HCT116 (cell line): ENCODE data around the gene AMER3. TPM values are rescaled to one million over a fixed set of nuclear protein-coding genes. Genes with fewer than 3 reads are reported as not detected.

Experiments
- ATAC-seq: fragments of 200-7000 bp; cut with Tn5 transposase; 2 replicates; pipeline ENCODE4 v1.9.1; 2020; ENCODE audit warnings: mild to moderate bottlenecking, moderate library complexity
- BruUV-seq: library from RNA; stranded (reverse); fragments of 400-500 nt; replicated peaks from 2 replicates; lab custom pipeline; 2021; lab: Mats Ljungman, UMichigan
- CTCF ChIA-PET: fragments of 300-600 bp; sonication (Branson Sonifier 250); formaldehyde crosslinking; loops from one replicate; lab custom pipeline; 2021; ENCODE audit warnings: antibody characterized with exemption; lab: Charles Lee
- POLR2A ChIA-PET: fragments of 300-600, 350-600 bp; sonication (Branson Sonifier 250); formaldehyde crosslinking; loops from one replicate; lab custom pipeline; 2021; ENCODE audit warnings: antibody characterized with exemption; lab: Charles Lee
- RAD21 ChIA-PET, 2 experiments: fragments of 300-600 bp; sonication (Branson Sonifier 250); formaldehyde crosslinking; loops; one replicate each; lab custom pipeline; 2023; ENCODE audit warnings: low total read pairs in 2 of 2; ENCODE audit not compliant: uncharacterized antibody in 2 of 2, unreplicated experiment in 2 of 2, low non-redundant PET in 1 of 2; lab: Charles Lee
- DNase-seq: peaks from one replicate; pipeline ENCODE4 v3.0.0-alpha.2; 2010; ENCODE audit warnings: low read depth, low spot score
- H2AFZ ChIP-seq: fragments of 200-600 bp; shearing (Covaris generic), sonication (generic); 2 replicates; pipeline ENCODE4 v1.6.1; 2017; ENCODE audit warnings: low read depth, mixed run types, mixed read lengths, antibody characterized with exemption, low read length; ENCODE audit not compliant: poor library complexity, severe bottlenecking
- H3K27ac ChIP-seq: 2 replicates; pipeline ENCODE4 v1.5.1; 2012; ENCODE audit warnings: low read depth, low read length
- H3K27me3 ChIP-seq: fragments of 200-600 bp; sonication (generic); 2 replicates; pipeline ENCODE4 v1.6.1; 2016; ENCODE audit warnings: mixed run types, low read length, mixed read lengths; ENCODE audit not compliant: insufficient read depth
- H3K36me3 ChIP-seq, 2 experiments: fragments of 200-500 bp in 1 of 2; fragments of 200-600 bp in 1 of 2; sonication (Bioruptor generic) in 1 of 2; sonication (generic) in 1 of 2; 2 replicates each; pipeline versions ENCODE4 v1.5.1 to v1.6.1; 2014 to 2016; ENCODE audit warnings: low read length in 2 of 2, inconsistent platforms in 1 of 2, mixed read lengths in 1 of 2, mixed run types in 1 of 2; ENCODE audit not compliant: insufficient read depth in 2 of 2, control insufficient read depth in 1 of 2
- H3K4me1 ChIP-seq, 2 experiments: fragments of 200-600 bp in 1 of 2; sonication (generic) in 1 of 2; 2 replicates each; pipeline versions ENCODE4 v1.5.1 to v1.6.1; 2012 to 2017; ENCODE audit warnings: low read length in 2 of 2, inconsistent platforms in 1 of 2, mild to moderate bottlenecking in 1 of 2, mixed read lengths in 1 of 2, mixed run types in 1 of 2, moderate library complexity in 1 of 2; ENCODE audit not compliant: insufficient read depth in 2 of 2, control insufficient read depth in 1 of 2
- H3K4me2 ChIP-seq: fragments of 200-600 bp; sonication (generic); 2 replicates; pipeline ENCODE4 v1.6.1; 2017; ENCODE audit warnings: mixed run types, low read length, mixed read lengths
- H3K4me3 ChIP-seq, 2 experiments: fragments of 200-600 bp in 1 of 2; sonication (generic) in 1 of 2; replicated peaks in 1 of 2; 2 replicates each; pipeline ENCODE4 v1.5.1; 2011 to 2016; ENCODE audit warnings: low read length in 2 of 2, control low read depth in 1 of 2, low read depth in 1 of 2, mild to moderate bottlenecking in 1 of 2, mixed read lengths in 1 of 2, mixed run types in 1 of 2
- H3K79me2 ChIP-seq: fragments of 200-600 bp; sonication (generic); 2 replicates; pipeline ENCODE4 v1.6.1; 2017; ENCODE audit warnings: mild to moderate bottlenecking, mixed run types, low read length, moderate library complexity, mixed read lengths; ENCODE audit not compliant: insufficient read depth
- H3K9ac ChIP-seq: fragments of 200-600 bp; sonication (generic); 2 replicates; pipeline ENCODE4 v1.6.1; 2016; ENCODE audit warnings: low read length, mixed read lengths
- H3K9me2 ChIP-seq: fragments of 200-600 bp; sonication (generic), shearing (Covaris generic); 2 replicates; pipeline ENCODE4 v1.6.1; 2017; ENCODE audit warnings: mixed run types, mild to moderate bottlenecking, moderate library complexity; ENCODE audit not compliant: insufficient read depth
- H3K9me3 ChIP-seq, 2 experiments: fragments of 200-500 bp in 1 of 2; fragments of 200-600 bp in 1 of 2; sonication (Bioruptor generic) in 1 of 2; sonication (generic) in 1 of 2; 2 replicates each; pipeline ENCODE4 v1.6.1; 2014 to 2017; ENCODE audit warnings: low read length in 2 of 2, mixed read lengths in 2 of 2, inconsistent platforms in 1 of 2, low read depth in 1 of 2, mild to moderate bottlenecking in 1 of 2, mixed run types in 1 of 2, moderate library complexity in 1 of 2; ENCODE audit not compliant: control insufficient read depth in 1 of 2, insufficient read depth in 1 of 2
- H4K20me1 ChIP-seq: fragments of 200-600 bp; sonication (generic), shearing (Covaris generic); 2 replicates; pipeline ENCODE4 v1.6.1; 2017; ENCODE audit warnings: mixed run types, mild to moderate bottlenecking, moderate library complexity; ENCODE audit not compliant: insufficient read depth
- ATF3 ChIP-seq: IDR thresholded peaks from 2 replicates; pipeline ENCODE4 v1.6.1; 2012
- CEBPB ChIP-seq: IDR thresholded peaks from 2 replicates; pipeline ENCODE4 v1.6.1; 2012; ENCODE audit warnings: low read depth
- EZH2phosphoT487 ChIP-seq: fragments of 200-600 bp; IDR thresholded peaks from 2 replicates; pipeline ENCODE4 v1.6.1; 2018; ENCODE audit warnings: antibody characterized with exemption, borderline replicate concordance
- JUND ChIP-seq: IDR thresholded peaks from 2 replicates; pipeline ENCODE4 v1.6.1; 2012
- POLR2A ChIP-seq: IDR thresholded peaks from 2 replicates; pipeline ENCODE4 v1.7.0; 2011; ENCODE audit warnings: borderline replicate concordance; ENCODE audit not compliant: insufficient read depth, insufficient read length; ENCODE audit errors: extremely low read depth
- POLR2AphosphoS5 ChIP-seq: IDR thresholded peaks from 2 replicates; pipeline ENCODE4 v1.6.1; 2011; ENCODE audit warnings: mild to moderate bottlenecking, low read depth, low read length, moderate library complexity
- SP1 ChIP-seq: IDR thresholded peaks from 2 replicates; pipeline ENCODE4 v1.6.1; 2012; ENCODE audit warnings: low read depth
- SRF ChIP-seq: IDR thresholded peaks from 2 replicates; pipeline ENCODE4 v1.6.1; 2012; ENCODE audit warnings: low read depth
- TCF7L2 ChIP-seq: IDR thresholded peaks from 2 replicates; pipeline ENCODE4 v1.7.0; 2011; ENCODE audit warnings: borderline replicate concordance, inconsistent platforms; ENCODE audit not compliant: insufficient read depth, insufficient read length; ENCODE audit errors: extremely low read depth
- ZBTB33 ChIP-seq: IDR thresholded peaks from 2 replicates; pipeline ENCODE4 v1.6.1; 2011; ENCODE audit warnings: mild to moderate bottlenecking, low read length, moderate library complexity; ENCODE audit not compliant: insufficient replicate concordance; ENCODE audit errors: extremely low read depth
- intact Hi-C: fragments of 100-400 bp; cut with micrococcal nuclease; formaldehyde crosslinking; loops from 2 replicates; pipeline ENCODE4 v1.10.0; 2022
- total RNA-seq: library from RNA; stranded (reverse); gene quantifications from one replicate; pipeline ENCODE4 v1.2.1, GENCODE V29; 2021; ENCODE audit not compliant: unreplicated experiment
- TF ChIP-seq, protein P1 (sequence below): IDR thresholded peaks from 2 replicates; pipeline ENCODE4 v1.6.1; 2012; ENCODE audit warnings: low read depth
- TF ChIP-seq, protein P2 (sequence below): IDR thresholded peaks from 2 replicates; pipeline ENCODE4 v1.6.1; 2012

Gene AMER3
- total RNA-seq, 1 experiment from 2014 or later: not detected

DNA sequence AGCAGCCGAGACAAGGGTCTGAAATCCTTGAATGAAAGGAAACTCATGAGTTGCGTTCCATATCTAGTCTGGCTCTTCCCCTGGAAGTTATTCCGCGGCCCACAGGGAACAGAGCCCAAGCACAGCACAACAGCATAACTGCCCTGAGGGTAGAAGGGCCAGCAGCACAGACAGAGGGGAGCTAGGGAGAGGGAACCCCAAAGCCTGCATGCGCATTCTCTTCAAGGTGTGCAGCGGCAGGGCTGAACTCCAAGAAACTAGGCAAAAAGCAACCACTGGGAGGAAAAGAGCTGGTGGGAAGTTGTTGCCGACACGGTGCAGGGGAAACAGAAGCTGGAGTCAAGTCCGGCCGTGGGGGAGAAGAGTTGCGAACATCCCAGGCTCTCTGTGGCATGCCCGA lies 14.7 kb upstream of the AMER3 start:
- POLR2A ChIA-PET: no interaction called here
- RAD21 ChIA-PET: no interaction called here

More for the DNA sequence above, 14.7 kb upstream of the AMER3 start:
- no peak overlapping the region for H2AFZ ChIP-seq
- H3K9ac ChIP-seq: no peak overlapping the region
- H3K4me2 ChIP-seq: no peak overlapping the region
- H3K4me3 ChIP-seq: no peak overlapping the region
- no peaks in the 10 kb centered on the region for H3K27me3 ChIP-seq
- DNase-seq (no peak), ATAC-seq (no peak)
- H4K20me1 ChIP-seq: no peaks in the 10 kb centered on the region
- H3K9me2 ChIP-seq: no peaks in the 10 kb centered on the region
- H3K9me3 ChIP-seq: no peaks in the 10 kb centered on the region
- CTCF ChIA-PET: no interaction called here
- TF ChIP-seq CEBPB: no peak
- TF ChIP-seq, protein P1, sequence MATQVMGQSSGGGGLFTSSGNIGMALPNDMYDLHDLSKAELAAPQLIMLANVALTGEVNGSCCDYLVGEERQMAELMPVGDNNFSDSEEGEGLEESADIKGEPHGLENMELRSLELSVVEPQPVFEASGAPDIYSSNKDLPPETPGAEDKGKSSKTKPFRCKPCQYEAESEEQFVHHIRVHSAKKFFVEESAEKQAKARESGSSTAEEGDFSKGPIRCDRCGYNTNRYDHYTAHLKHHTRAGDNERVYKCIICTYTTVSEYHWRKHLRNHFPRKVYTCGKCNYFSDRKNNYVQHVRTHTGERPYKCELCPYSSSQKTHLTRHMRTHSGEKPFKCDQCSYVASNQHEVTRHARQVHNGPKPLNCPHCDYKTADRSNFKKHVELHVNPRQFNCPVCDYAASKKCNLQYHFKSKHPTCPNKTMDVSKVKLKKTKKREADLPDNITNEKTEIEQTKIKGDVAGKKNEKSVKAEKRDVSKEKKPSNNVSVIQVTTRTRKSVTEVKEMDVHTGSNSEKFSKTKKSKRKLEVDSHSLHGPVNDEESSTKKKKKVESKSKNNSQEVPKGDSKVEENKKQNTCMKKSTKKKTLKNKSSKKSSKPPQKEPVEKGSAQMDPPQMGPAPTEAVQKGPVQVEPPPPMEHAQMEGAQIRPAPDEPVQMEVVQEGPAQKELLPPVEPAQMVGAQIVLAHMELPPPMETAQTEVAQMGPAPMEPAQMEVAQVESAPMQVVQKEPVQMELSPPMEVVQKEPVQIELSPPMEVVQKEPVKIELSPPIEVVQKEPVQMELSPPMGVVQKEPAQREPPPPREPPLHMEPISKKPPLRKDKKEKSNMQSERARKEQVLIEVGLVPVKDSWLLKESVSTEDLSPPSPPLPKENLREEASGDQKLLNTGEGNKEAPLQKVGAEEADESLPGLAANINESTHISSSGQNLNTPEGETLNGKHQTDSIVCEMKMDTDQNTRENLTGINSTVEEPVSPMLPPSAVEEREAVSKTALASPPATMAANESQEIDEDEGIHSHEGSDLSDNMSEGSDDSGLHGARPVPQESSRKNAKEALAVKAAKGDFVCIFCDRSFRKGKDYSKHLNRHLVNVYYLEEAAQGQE: no peak
- TF ChIP-seq SP1: no peak
- TF ChIP-seq ZBTB33: no peak
- no peak for TF ChIP-seq SRF
- TF ChIP-seq, protein P2, sequence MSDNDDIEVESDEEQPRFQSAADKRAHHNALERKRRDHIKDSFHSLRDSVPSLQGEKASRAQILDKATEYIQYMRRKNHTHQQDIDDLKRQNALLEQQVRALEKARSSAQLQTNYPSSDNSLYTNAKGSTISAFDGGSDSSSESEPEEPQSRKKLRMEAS: no peak
- TF ChIP-seq EZH2phosphoT487: no peak
- TF ChIP-seq ATF3: no peak
- no peak for TF ChIP-seq POLR2AphosphoS5
- TF ChIP-seq JUND: no peak
- TF ChIP-seq POLR2A: no peak
- TF ChIP-seq TCF7L2: no peak
- H3K27ac ChIP-seq: no peak overlapping the region
- BruUV-seq: no TSS peak
- no peaks in the 10 kb centered on the region for H3K4me1 ChIP-seq
- intact Hi-C loops: no loop called here
- no peaks in the 10 kb centered on the region for H3K79me2 ChIP-seq
- H3K36me3 ChIP-seq: no peaks in the 10 kb centered on the region
